GM04504 (cell line): ENCODE data around the gene NME1.
"Not testable (repeated sequence)": the region's sequence is repeated elsewhere in the genome, so short reads cannot be mapped to it uniquely, and the experiment has no call there.

Experiments used
- DNase-seq: peaks from one replicate; pipeline ENCODE4 v3.0.0-alpha.2; 2012; ENCODE audit warnings: low read depth

The NME1 gene

GRCh38 chr17:51153210-51154072, at the start of gene NME1:
Gene NME1, plus strand, starts transcription at chr17:51153559. Its CDS starts 2,096 bp downstream, at chr17:51155655.
- peak; percentile 99 for DNase-seq

GRCh38 chr17:51107778-51108177, 45.6 kb upstream of the NME1 start:
- no peak for DNase-seq

- peak; percentile 4 for DNase-seq
These were observed 40.8 kb upstream of the NME1 start for GRCh38 chr17:51112303-51113222.

- no peak for DNase-seq
These were observed 38.2 kb upstream of the NME1 start for GRCh38 chr17:51115179-51115578.

- no peak for DNase-seq
These were observed 34.8 kb upstream of the NME1 start for GRCh38 chr17:51118330-51119195.

GRCh38 chr17:51119415-51120356, 33.7 kb upstream of the NME1 start:
- peak; percentile 19 for DNase-seq

- peak; percentile 9 for DNase-seq
These were observed 33.0 kb upstream of the NME1 start for GRCh38 chr17:51120357-51120738.

GRCh38 chr17:51120739-51121619, 32.4 kb upstream of the NME1 start, which contains the start of gene SPAG9:
Gene SPAG9, minus strand, starts transcription at chr17:51120868. Its CDS starts 212 bp downstream, at chr17:51120656.
- peak; percentile 93 for DNase-seq

GRCh38 chr17:51121620-51122472, 31.5 kb upstream of the NME1 start:
- peak; percentile 96 for DNase-seq

- not testable (repeated sequence) for DNase-seq
These were observed 30.8 kb upstream of the NME1 start for GRCh38 chr17:51122473-51123115.

GRCh38 chr17:51124640-51125503, 28.5 kb upstream of the NME1 start:
- no peak for DNase-seq

GRCh38 chr17:51128076-51128475, 25.3 kb upstream of the NME1 start:
- DNase-seq: no peak

GRCh38 chr17:51132964-51133319, 20.4 kb upstream of the NME1 start:
- no peak for DNase-seq

- DNase-seq: no peak
These were observed 20.0 kb upstream of the NME1 start for GRCh38 chr17:51133365-51133764.

GRCh38 chr17:51135956-51136355, 17.4 kb upstream of the NME1 start:
- no peak for DNase-seq

- no peak for DNase-seq
These were observed 10.8 kb upstream of the NME1 start for GRCh38 chr17:51142597-51142996.
